ENCODE data around the gene STARD10. TPM values are rescaled to one million over a fixed set of nuclear protein-coding genes. Genes with fewer than 3 reads are reported as not detected.

Gene STARD10
- total RNA-seq, 3 donors from 2014 or later: 177 to 472 (median 306) TPM

DNA sequence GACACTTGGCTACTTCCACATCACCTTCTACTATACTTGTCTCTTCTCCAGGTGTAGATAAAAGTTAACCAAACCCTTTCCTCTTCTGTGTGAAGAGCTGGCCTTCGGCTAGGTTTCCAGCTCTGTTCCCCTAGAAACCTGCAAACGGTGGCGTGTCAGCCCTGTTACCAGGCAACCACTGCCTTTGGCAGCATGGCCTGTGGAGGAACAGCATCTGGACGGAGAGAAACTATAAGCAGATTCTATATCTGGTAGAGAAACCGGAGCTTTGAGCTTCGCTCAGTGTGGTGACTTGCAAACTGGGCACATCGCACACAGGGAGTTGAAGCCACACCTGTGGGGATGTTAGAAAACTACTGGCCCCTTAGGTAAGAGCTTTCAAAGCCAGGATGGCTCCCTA, 77.6 kb downstream of the STARD10 start:
- H3K4me3 ChIP-seq: no peak overlapping the region
- DNase-seq (no peak), ATAC-seq (no peak)
- TF ChIP-seq, protein P1, sequence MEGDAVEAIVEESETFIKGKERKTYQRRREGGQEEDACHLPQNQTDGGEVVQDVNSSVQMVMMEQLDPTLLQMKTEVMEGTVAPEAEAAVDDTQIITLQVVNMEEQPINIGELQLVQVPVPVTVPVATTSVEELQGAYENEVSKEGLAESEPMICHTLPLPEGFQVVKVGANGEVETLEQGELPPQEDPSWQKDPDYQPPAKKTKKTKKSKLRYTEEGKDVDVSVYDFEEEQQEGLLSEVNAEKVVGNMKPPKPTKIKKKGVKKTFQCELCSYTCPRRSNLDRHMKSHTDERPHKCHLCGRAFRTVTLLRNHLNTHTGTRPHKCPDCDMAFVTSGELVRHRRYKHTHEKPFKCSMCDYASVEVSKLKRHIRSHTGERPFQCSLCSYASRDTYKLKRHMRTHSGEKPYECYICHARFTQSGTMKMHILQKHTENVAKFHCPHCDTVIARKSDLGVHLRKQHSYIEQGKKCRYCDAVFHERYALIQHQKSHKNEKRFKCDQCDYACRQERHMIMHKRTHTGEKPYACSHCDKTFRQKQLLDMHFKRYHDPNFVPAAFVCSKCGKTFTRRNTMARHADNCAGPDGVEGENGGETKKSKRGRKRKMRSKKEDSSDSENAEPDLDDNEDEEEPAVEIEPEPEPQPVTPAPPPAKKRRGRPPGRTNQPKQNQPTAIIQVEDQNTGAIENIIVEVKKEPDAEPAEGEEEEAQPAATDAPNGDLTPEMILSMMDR (IDR thresholded peaks at IDR 0.05): no peak
- peaks cover 16% of the 10 kb centered on the region for H3K4me1 ChIP-seq (ENCODE audit: low read depth)
- intact Hi-C loops (cut with DNase I, micrococcal nuclease): no loop called here
- no peaks in the 10 kb centered on the region for H3K9me3 ChIP-seq
- no peaks in the 10 kb centered on the region for H3K36me3 ChIP-seq (ENCODE audit: low read depth)

DNA sequence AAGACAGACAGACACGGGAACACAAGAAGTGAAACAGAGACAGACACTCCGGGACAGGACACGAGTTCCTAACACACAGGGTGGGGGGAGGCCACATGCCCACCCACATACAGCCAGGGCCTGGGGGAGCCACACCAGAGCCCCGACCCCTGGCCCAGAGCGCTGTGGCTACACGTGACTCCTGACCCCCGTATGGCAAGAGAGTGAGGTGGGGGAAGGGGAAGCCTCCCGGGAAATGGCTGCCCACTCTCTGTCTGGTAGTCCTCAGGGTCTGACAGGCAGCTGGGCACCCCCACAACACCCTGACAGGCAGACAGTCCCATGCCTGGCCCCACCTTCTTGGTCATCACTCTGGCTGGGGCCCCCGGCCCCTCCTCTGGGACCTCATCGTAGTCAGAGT, 81.0 kb downstream of the STARD10 start:
- DNase-seq: no peak
- no peak overlapping the region for H3K4me3 ChIP-seq
- ATAC-seq: no peak
- TF ChIP-seq, protein P1 (IDR thresholded peaks at IDR 0.05): no peak
- no peaks in the 10 kb centered on the region for H3K4me1 ChIP-seq (ENCODE audit: low read depth)
- intact Hi-C loops (cut with DNase I, micrococcal nuclease): no loop called here
- H3K36me3 ChIP-seq (ENCODE audit: low read depth): no peaks in the 10 kb centered on the region
- no peaks in the 10 kb centered on the region for H3K9me3 ChIP-seq

DNA sequence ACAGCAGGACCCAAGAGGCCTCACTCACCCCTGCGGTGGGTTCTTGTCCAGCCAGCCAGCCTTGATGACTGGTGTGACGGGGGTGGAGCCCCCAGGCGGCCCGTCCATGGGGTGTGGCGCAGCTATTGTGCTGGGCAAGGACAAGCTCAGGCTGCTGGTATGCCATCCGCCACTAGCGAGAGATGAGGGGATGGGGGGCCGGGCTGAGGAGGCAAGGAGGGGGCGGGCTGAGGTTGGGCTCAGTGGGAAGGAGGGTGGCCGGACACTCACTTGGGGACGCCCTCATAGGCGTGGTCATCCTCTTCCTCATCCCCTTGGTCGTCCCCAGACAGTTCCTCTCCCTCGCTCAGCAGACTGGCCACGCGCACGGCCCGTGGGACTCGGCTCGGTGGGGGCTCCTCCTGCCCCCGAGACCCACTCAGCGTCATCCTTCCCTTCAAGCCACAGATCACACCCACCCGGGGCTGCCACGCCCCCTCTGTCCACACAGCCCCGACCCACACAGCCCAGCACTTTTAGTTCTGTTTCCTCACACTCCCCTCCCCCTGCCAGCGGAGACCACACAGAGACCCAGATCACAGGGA, 81.6 kb downstream of the STARD10 start:
- no peaks in the 10 kb centered on the region for H3K4me1 ChIP-seq (ENCODE audit: low read depth)
- H3K36me3 ChIP-seq (ENCODE audit: low read depth): no peaks in the 10 kb centered on the region

DNA sequence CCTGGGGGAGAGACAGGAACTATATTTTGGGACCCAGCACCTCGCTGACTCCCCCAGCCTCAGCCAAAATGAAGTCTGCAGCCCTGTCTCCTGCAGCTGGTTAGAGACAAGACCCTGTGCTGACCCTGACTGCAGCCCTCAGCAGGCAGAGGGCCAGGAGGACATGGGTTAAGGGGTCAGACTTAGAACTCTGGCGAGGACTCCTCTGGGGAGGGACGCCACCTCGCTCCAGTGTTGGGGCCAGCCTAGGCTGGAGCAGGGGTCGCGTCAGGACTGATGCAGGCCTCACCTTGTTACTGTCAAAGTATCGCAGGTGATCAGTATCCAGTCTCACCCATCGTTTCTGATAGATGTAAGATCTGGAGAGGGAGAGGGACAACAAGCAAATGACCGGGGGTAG, 82.7 kb downstream of the STARD10 start:
- intact Hi-C loops (cut with DNase I, micrococcal nuclease): no loop called here
- no peak for DNase-seq
- Histone ChIP-seq H3K9me3 (no peaks in the 10 kb centered on the region), H3K4me1 (ENCODE audit: low read depth) (no peaks in the 10 kb centered on the region), H3K36me3 (ENCODE audit: low read depth) (no peaks in the 10 kb centered on the region), H3K4me3 (no peak overlapping the region)
- TF ChIP-seq, protein P1 (IDR thresholded peaks at IDR 0.05): no peak
- no peak for ATAC-seq

More for the DNA sequence above, 81.6 kb downstream of the STARD10 start:
- TF ChIP-seq, protein P1 (IDR thresholded peaks at IDR 0.05): no peak
- ATAC-seq: peak; percentile 52
- Histone ChIP-seq H3K9me3 (no peaks in the 10 kb centered on the region), H3K4me3 (no peak overlapping the region)
- intact Hi-C loops (cut with DNase I, micrococcal nuclease): no loop called here
- DNase-seq: peak in 2 of 3 donors; percentile 49 to 70

DNA sequence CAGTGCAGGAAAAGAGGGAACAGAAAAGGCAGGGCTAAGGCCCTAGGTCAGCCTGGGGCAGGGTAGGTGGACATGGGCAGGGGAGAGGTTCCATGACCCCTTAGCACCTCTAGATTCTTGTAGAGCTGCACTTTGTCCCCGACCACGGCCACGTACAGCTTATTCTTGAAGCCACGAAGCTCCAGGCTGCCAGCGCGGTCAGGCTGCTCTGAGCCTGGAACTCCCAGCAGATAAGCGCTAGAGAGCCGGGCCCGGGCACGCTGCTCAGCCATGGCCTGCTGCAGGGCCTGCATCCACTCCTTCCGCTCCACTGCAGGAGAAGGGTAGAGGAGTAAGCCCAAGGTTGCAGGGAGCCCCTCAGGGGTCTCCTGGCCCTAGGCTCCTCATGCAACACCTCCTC, 83.6 kb downstream of the STARD10 start:
- H3K9me3 ChIP-seq: no peaks in the 10 kb centered on the region
- DNase-seq: no peak
- intact Hi-C loops (cut with DNase I, micrococcal nuclease): no loop called here
- H3K4me3 ChIP-seq: no peak overlapping the region
- no peak for ATAC-seq
- H3K4me1 ChIP-seq (ENCODE audit: low read depth): no peaks in the 10 kb centered on the region
- no peaks in the 10 kb centered on the region for H3K36me3 ChIP-seq (ENCODE audit: low read depth)
- TF ChIP-seq, protein P1 (IDR thresholded peaks at IDR 0.05): no peak
